ENCODE measurements around the gene LRRFIP1. TPM values are rescaled to one million over a fixed set of nuclear protein-coding genes. Genes with fewer than 3 reads are reported as not detected.
A peak's percentile ranks its signal among the peaks of the same experiment; 100 is the strongest.

The LRRFIP1 gene
- total and polyA plus RNA-seq, 2 of the 13 experiments (the other 11 are each of a cell fraction or from before 2014, with no cell fraction given): 15.9 to 40.5 TPM

GRCh38 chr2:237629188-237629534, 1.8 kb downstream of the LRRFIP1 start:
- FAIRE-seq: no peak
- no TSS peak for BruUV-seq (replicated peaks)
- H3K4me3 ChIP-seq (replicated peaks in 1 of 3; ENCODE audit: insufficient read depth in 1 of 3, low read depth in 2 of 3, low read length in 3 of 3): no peak overlapping the region
- DNase-seq (ENCODE audit: low spot score): no peak
- no peaks in the 10 kb centered on the region for H3K9me3 ChIP-seq (ENCODE audit: low read length)
- ChIA-PET POLR2A (no interaction called here), CTCF (ENCODE audit: low intra/inter-chr PET ratio, low total read pairs) (no interaction called here)
- H3K4me1 ChIP-seq (ENCODE audit: insufficient read depth, low read length): peaks cover 38% of the 10 kb centered on the region
- H3K27ac ChIP-seq (ENCODE audit: extremely low read length, insufficient read depth, low read length): no peak overlapping the region
- ATAC-seq: no peak
- H3K27me3 ChIP-seq (ENCODE audit: control insufficient read depth in 1 of 2, insufficient read depth in 2 of 2, low read length in 2 of 2): peaks cover 2 to 43% of the 10 kb centered on the region in 2 experiments; a peak in 4 of 5 replicates
- in situ Hi-C loops (cut with HindIII; ENCODE audit: extremely low pct_ligation_motif_present, low pct_unique_long_range_greater_than_20kb): no loop called here
- no peak overlapping the region for H3K9ac ChIP-seq (ENCODE audit: insufficient read depth, low read depth, low read length)
- no peaks in the 10 kb centered on the region for H3K36me3 ChIP-seq (replicated peaks in 1 of 2; ENCODE audit: control insufficient read depth in 1 of 2, insufficient read depth in 2 of 2, low read length in 2 of 2)
- no peaks in the 10 kb centered on the region for H3K79me2 ChIP-seq (ENCODE audit: insufficient read depth, low read length)
- 91% methylated on average over 1 of the region's 1 CpG for WGBS (ENCODE audit: low lambda C conversion rate)
- H4K20me1 ChIP-seq (ENCODE audit: insufficient read depth, low read length): peaks cover 3% of the 10 kb centered on the region; the same call in 1 of the 2 replicates
- H2AFZ ChIP-seq (ENCODE audit: low read length): no peak overlapping the region
- 0 out of 2 replicates have a peak overlapping the region, but pooled peaks have one; percentile 79 for H3K4me2 ChIP-seq (ENCODE audit: low read depth, low read length)
- intact Hi-C loops (cut with micrococcal nuclease; ENCODE audit: unreplicated experiment): no loop called here
- TF ChIP-seq PBX3 (CRISPR knock-in tag; IDR thresholded peaks at IDR 0.05; ENCODE audit: borderline replicate concordance) (no peak), ZNF335 (CRISPR knock-in tag; IDR thresholded peaks at IDR 0.05) (no peak), HNF4G (IDR thresholded peaks at IDR 0.05; ENCODE audit: borderline replicate concordance, low read depth, low read length) (no peak), HNF4G (CRISPR knock-in tag; IDR thresholded peaks at IDR 0.05; ENCODE audit: borderline replicate concordance, low read depth) (no peak), ZFP37 (CRISPR knock-in tag; IDR thresholded peaks at IDR 0.05; ENCODE audit: borderline replicate concordance) (no peak), ZNF740 (CRISPR knock-in tag; IDR thresholded peaks at IDR 0.05) (no peak), EZH2 (conservative IDR thresholded peaks at IDR 0.05; ENCODE audit: low read depth, low read length) (no peak), FOXP1 (IDR thresholded peaks at IDR 0.05) (no peak), FOXP1 (CRISPR knock-in tag; IDR thresholded peaks at IDR 0.05) (no peak), ZNF280B (CRISPR knock-in tag; IDR thresholded peaks at IDR 0.05; ENCODE audit: borderline replicate concordance) (no peak), RBAK (CRISPR knock-in tag; IDR thresholded peaks at IDR 0.05) (no peak), CSRNP1 (CRISPR knock-in tag; IDR thresholded peaks at IDR 0.05) (no peak), ZBTB43 (CRISPR knock-in tag; conservative IDR thresholded peaks at IDR 0.05) (no peak), STAG1 (CRISPR knock-in tag; IDR thresholded peaks at IDR 0.05) (no peak), ZUFSP (CRISPR knock-in tag; IDR thresholded peaks at IDR 0.05; ENCODE audit: borderline replicate concordance) (no peak), ZNF75D (CRISPR knock-in tag; IDR thresholded peaks at IDR 0.05; ENCODE audit: borderline replicate concordance) (no peak), ZNF10 (CRISPR knock-in tag; IDR thresholded peaks at IDR 0.05; ENCODE audit: borderline replicate concordance, low read depth) (no peak), CHD2 (IDR thresholded peaks at IDR 0.05; ENCODE audit: low read depth, low read length) (no peak), FOSL2 (CRISPR knock-in tag; IDR thresholded peaks at IDR 0.05) (no peak)

All from HepG2 (cell line).